Sigmoid colon (tissue), 7 donors: ENCODE data around the gene CLEC4G. TPM values are rescaled to one million over a fixed set of nuclear protein-coding genes. Genes with fewer than 3 reads are reported as not detected.

Experiments
- DNase-seq: peaks from one replicate; pipeline ENCODE4 v3.0.0-alpha.2; 2019
- H3K27ac ChIP-seq, 4 donors: fragments of 200-600 bp; sonication (generic); one replicate each; pipeline ENCODE4 v1.5.1; 2016 to 2019; ENCODE audit warnings: mild to moderate bottlenecking in 1 of 4
- H3K27me3 ChIP-seq, 3 donors: fragments of 200-600 bp; sonication (generic); one replicate each; pipeline ENCODE4 v1.5.1; 2019; ENCODE audit warnings: mild to moderate bottlenecking in 1 of 3
- H3K36me3 ChIP-seq, 4 donors: fragments of 200-600 bp; sonication (generic); one replicate each; pipeline ENCODE4 v1.5.1; 2016 to 2019
- H3K4me1 ChIP-seq, 4 donors: fragments of 200-600 bp; sonication (generic); one replicate each; pipeline ENCODE4 v1.5.1; 2017 to 2019
- H3K4me3 ChIP-seq, 4 donors: fragments of 200-600 bp; sonication (generic); one replicate each; pipeline ENCODE4 v1.5.1; 2017 to 2019; ENCODE audit warnings: mild to moderate bottlenecking in 2 of 4, moderate library complexity in 1 of 4
- H3K9me3 ChIP-seq, 4 donors: fragments of 200-600 bp in 3 of 4; sonication (generic) in 3 of 4; one replicate each; pipeline versions ENCODE4 v1.5.1 to v1.6.1; 2013 to 2019
- EP300 ChIP-seq, 4 donors: sonication (generic); formaldehyde crosslinking; IDR thresholded peaks; one replicate each; pipeline ENCODE4 v1.6.1; 2017; ENCODE audit warnings: antibody characterized with exemption in 4 of 4
- POLR2A ChIP-seq, 2 donors: fragments of 450-650 bp; IDR thresholded peaks; one replicate each; pipeline ENCODE4 v1.6.1; 2016; ENCODE audit warnings: antibody characterized with exemption in 2 of 2, mild to moderate bottlenecking in 2 of 2, moderate library complexity in 2 of 2
- POLR2AphosphoS5 ChIP-seq, 4 donors: sonication (generic); formaldehyde crosslinking; IDR thresholded peaks; one replicate each; pipeline ENCODE4 v1.6.1; 2017; ENCODE audit warnings: antibody characterized with exemption in 4 of 4
- WGBS, 2 donors: extraction: QIAGEN DNeasy Blood & Tissue Kit; methylation state at CpG; one replicate each; pipeline ENCODE4 v1.1.7; 2013; 5-methylcytosine and 5-hydroxymethylcytosine counted together
- intact Hi-C: fragments of 100-400 bp; cut with DNase I; formaldehyde crosslinking; loops from one replicate; pipeline ENCODE4 v1.15.1; 2023
- polyA plus RNA-seq, 3 donors: library from polyadenylated mRNA; stranded (reverse); fragments of 200-250 nt; gene quantifications; one replicate each; pipeline ENCODE4 v1.2.3, GENCODE V29; 2013
- total RNA-seq, 4 donors: library from RNA; depleted of rRNA; stranded (reverse); fragments of >200 nt; gene quantifications; one replicate each; pipeline ENCODE4 v1.1.0, GENCODE V29; 2016
- TF ChIP-seq, protein P1 (sequence below), 4 experiments: fragments of 450-650 bp in 3 of 4; fragments of 200-600 bp in 1 of 4; IDR thresholded peaks; one replicate each; pipeline ENCODE4 v1.5.1; 2016 to 2019; ENCODE audit warnings: antibody characterized with exemption in 4 of 4, mild to moderate bottlenecking in 3 of 4, moderate library complexity in 2 of 4
- donor health status: healthy with polysubstance abuse.
- donor health status: Bipolar disorder and iron deficiency.
- donor health status: healthy.

CLEC4G gene
- total and polyA plus RNA-seq, 7 donors: 0.45 to 3.6 (median 2.2) TPM; not detected in 1

DNA sequence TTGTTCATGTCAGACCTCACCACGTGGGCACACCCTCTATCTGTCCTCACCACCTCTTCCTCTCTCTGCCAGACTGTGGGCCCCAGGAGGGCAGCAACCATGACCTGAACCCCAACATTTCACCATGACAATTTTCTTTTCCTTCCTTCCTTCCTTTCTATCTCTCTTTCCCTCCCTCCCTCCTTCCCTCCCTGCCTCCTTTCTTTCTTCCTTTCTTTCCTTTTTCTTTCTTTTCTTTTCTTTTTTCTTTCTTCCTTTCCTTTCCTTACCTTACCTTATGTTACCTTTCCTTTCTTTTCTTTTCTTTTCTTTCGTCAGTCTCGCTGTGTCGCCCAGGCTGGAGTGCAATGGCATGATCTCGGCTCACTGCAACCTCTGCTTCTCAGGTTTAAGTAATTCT, 21.3 kb downstream of the CLEC4G start:
- no peak overlapping the region for H3K27ac ChIP-seq
- no peak overlapping the region for H3K4me3 ChIP-seq
- H3K36me3 ChIP-seq: no peaks in the 10 kb centered on the region
- intact Hi-C loops: no loop called here
- H3K9me3 ChIP-seq: no peaks in the 10 kb centered on the region
- DNase-seq: no peak
- TF ChIP-seq POLR2AphosphoS5 (IDR thresholded peaks at IDR 0.05): no peak
- TF ChIP-seq EP300 (IDR thresholded peaks at IDR 0.05): no peak
- TF ChIP-seq, protein P1, sequence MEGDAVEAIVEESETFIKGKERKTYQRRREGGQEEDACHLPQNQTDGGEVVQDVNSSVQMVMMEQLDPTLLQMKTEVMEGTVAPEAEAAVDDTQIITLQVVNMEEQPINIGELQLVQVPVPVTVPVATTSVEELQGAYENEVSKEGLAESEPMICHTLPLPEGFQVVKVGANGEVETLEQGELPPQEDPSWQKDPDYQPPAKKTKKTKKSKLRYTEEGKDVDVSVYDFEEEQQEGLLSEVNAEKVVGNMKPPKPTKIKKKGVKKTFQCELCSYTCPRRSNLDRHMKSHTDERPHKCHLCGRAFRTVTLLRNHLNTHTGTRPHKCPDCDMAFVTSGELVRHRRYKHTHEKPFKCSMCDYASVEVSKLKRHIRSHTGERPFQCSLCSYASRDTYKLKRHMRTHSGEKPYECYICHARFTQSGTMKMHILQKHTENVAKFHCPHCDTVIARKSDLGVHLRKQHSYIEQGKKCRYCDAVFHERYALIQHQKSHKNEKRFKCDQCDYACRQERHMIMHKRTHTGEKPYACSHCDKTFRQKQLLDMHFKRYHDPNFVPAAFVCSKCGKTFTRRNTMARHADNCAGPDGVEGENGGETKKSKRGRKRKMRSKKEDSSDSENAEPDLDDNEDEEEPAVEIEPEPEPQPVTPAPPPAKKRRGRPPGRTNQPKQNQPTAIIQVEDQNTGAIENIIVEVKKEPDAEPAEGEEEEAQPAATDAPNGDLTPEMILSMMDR (IDR thresholded peaks at IDR 0.05): no peak
- TF ChIP-seq POLR2A (IDR thresholded peaks at IDR 0.05): no peak
- H3K4me1 ChIP-seq: no peaks in the 10 kb centered on the region
- WGBS, 2 donors: 76 to 77% methylated on average over 5 of the region's 5 CpGs
- H3K27me3 ChIP-seq: no peaks in the 10 kb centered on the region

DNA sequence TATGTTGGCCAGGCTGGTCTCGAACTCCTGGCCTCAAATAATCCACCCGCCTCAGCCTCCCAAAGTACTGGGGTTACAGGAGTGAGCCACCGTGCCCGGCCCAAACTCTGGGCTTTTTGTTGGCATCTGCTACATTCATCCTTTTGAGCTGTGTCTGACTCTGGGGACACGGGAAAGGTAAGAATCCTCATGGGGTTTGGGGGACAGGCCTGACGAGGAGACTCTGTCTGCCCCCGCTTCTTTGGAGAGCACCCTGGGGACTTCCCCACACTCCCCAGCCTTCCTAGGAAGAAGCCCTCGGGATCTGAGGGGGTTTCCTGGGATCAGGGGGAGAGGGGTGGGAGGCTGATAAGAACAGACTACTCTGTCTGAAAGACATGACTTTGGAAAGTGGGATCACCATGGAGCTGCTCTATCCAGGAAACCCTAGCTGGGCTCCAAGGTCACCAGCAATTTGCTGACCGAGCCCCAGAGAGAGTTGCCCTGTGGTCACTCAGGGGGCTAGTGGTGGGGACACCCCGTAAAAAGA, 21.9 kb downstream of the CLEC4G start:
- intact Hi-C loops: no loop called here
- Histone ChIP-seq H3K36me3 (no peaks in the 10 kb centered on the region), H3K9me3 (no peaks in the 10 kb centered on the region), H3K4me3 (no peak overlapping the region), H3K4me1 (no peaks in the 10 kb centered on the region), H3K27ac (no peak overlapping the region), H3K27me3 (no peaks in the 10 kb centered on the region)
- TF ChIP-seq POLR2AphosphoS5 (IDR thresholded peaks at IDR 0.05): no peak
- TF ChIP-seq, protein P1 (IDR thresholded peaks at IDR 0.05): no peak
- no peak for TF ChIP-seq POLR2A (IDR thresholded peaks at IDR 0.05)
- TF ChIP-seq EP300 (IDR thresholded peaks at IDR 0.05): no peak
- WGBS, 2 donors: 74 to 76% methylated on average over 10 of the region's 10 CpGs
- no peak for DNase-seq

DNA sequence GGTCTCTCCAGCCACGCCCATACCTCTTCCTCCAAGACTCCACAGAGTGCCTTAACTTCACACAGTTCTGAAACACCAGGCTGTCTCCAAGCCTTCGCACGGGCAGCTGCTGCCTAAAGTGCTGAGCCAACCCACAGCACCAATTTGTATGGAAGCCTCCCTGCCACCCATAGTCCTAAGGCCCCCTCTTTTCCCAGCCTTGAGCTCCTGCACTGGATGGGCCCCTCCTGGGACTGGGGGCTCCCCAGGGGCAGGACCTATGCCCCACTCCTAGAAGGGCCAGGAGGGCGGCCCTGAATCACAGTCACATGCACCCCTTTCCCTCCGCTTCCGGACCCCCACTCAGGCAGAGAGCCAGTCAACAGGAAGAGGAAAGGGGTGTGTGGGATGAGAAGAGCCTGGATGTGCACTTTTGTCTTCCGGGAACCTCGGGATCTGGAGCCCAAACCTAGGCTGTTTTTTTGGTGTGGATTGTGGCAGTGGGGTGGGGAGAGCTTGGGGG, 24.9 kb downstream of the CLEC4G start:
- Histone ChIP-seq H3K9me3 (no peaks in the 10 kb centered on the region), H3K4me3 (no peak overlapping the region), H3K36me3 (no peaks in the 10 kb centered on the region), H3K4me1 (no peaks in the 10 kb centered on the region), H3K27me3 (peaks cover 0 to 15% (median 0%) of the 10 kb centered on the region in 3 donors), H3K27ac (peak overlapping the region in 1 of 4 donors; percentile 25)
- no peak for DNase-seq
- intact Hi-C loops: no loop called here
- TF ChIP-seq EP300 (IDR thresholded peaks at IDR 0.05) (no peak), POLR2AphosphoS5 (IDR thresholded peaks at IDR 0.05) (no peak), POLR2A (IDR thresholded peaks at IDR 0.05) (no peak)
- TF ChIP-seq, protein P1 (IDR thresholded peaks at IDR 0.05): no peak
- WGBS, 2 donors: 63% methylated on average over 8 of the region's 8 CpGs

DNA sequence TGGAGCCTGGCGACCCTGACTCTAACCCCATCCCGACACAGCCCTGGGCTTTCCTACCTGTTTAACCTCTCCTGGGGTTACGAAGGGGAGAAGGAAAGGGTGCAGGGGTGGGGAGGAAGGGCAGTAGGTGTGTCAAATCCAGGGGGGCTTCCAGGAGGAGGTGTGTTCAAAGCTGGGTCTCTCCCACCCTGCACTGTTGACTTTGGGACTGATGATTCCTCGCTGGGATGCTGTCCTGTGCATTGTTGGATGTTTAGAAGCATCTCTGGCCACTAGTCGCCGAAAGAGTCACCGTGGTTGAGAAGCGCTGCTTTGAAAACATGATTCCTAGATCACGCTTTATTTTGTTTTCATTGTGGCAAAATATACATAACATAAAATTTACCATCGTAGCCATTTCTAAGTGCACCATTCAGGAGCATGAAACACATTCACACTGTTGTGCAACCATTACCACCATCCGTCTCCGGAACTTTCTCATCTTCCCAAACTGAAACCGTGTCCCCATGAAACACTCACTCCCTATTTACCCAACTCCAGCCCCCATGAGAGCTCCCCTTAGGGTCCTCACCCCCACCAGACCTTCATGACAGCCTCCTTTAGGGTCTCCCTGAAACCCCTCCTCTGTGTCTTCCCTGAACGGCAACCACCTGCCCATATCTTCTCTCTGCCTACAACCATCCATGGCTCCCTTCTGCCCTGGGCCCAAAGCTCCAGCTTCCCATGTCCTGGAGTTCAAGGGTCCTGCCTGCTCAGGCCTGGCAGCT, 25.5 kb downstream of the CLEC4G start:
- no peak for TF ChIP-seq POLR2A (IDR thresholded peaks at IDR 0.05)
- Histone ChIP-seq H3K27ac (peak overlapping the region in 1 of 4 donors; percentile 31), H3K27me3 (peaks cover 0 to 17% (median 0%) of the 10 kb centered on the region in 3 donors)

DNA sequence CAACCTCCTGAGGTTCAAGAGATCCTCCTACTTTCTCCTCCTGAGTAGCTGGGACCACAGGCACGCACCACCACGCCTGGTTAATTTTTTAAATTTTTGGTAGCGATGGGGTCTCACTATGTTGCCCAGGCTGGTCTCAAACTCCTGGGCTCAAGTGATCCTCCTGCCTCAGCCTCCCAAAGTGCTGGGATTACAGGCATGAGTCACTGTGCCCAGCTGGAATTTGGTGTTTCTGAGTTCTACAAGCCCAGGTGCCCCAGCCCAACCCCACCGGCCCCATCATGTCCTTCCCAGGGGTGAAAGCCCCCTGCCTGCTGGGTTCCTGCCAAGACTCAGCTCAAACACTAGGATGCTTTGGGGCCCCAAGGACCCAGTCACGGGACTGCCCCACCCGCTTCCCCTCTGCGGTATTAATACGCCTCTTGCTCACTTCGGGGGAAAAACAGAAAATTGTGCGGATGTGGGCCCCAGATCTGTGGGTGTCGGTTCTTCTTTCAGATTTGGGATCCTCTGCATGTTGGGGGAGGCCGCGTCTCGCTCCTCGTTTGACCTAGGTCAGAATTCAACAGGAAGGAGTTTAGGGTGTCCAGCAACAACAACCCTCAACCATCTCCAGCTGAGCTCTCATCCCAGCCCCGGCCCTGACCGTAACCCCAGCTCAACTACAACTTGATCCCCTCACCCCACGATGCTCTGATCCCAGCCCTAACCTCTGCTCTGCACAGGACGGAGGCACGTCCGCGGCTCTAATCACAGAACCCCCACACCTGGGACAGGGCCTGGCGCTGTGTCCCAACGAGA, 26.3 kb downstream of the CLEC4G start:
- Histone ChIP-seq H3K4me1 (no peaks in the 10 kb centered on the region), H3K9me3 (no peaks in the 10 kb centered on the region), H3K27me3 (peaks cover 0 to 24% (median 0%) of the 10 kb centered on the region in 3 donors), H3K4me3 (no peak overlapping the region), H3K36me3 (no peaks in the 10 kb centered on the region), H3K27ac (peak overlapping the region in 1 of 4 donors; percentile 31)
- TF ChIP-seq POLR2A (IDR thresholded peaks at IDR 0.05): no peak
- TF ChIP-seq EP300 (IDR thresholded peaks at IDR 0.05): no peak
- TF ChIP-seq, protein P1 (IDR thresholded peaks at IDR 0.05): no peak
- intact Hi-C loops: no loop called here
- DNase-seq: peak; percentile 73
- 38 to 57% methylated on average over 24 of the region's 24 CpGs for WGBS, 2 donors

More for the DNA sequence above, 25.5 kb downstream of the CLEC4G start:
- DNase-seq: no peak
- no peaks in the 10 kb centered on the region for H3K9me3 ChIP-seq
- no peaks in the 10 kb centered on the region for H3K36me3 ChIP-seq
- intact Hi-C loops: no loop called here
- 65 to 75% methylated on average over 14 of the region's 14 CpGs for WGBS, 2 donors
- no peak overlapping the region for H3K4me3 ChIP-seq
- H3K4me1 ChIP-seq: no peaks in the 10 kb centered on the region
